HUDEP-2 (cell line): ENCODE results near the gene HIGD1B.
A peak's percentile ranks its signal among the peaks of the same experiment; 100 is the strongest.

ENCODE experiments used
- DNase-seq, 76 experiments: peaks; one replicate each; lab custom pipeline; 2025; ENCODE audit not compliant: unreplicated experiment in 76 of 76; lab: John Stamatoyannopoulos, UW

HIGD1B gene

GRCh38 chr17:44875761-44876160, 28.1 kb downstream of the HIGD1B start:
- no peak for DNase-seq

GRCh38 chr17:44877121-44877520, 29.4 kb downstream of the HIGD1B start:
- no peak for DNase-seq

- DNase-seq, result peak in 19 of 76 experiments; percentile 1 to 28 (median 12)
Measured at GRCh38 chr17:44878627-44879221, 31.0 kb downstream of the HIGD1B start.

GRCh38 chr17:44879376-44879775, 31.7 kb downstream of the HIGD1B start:
- DNase-seq, result no peak

- no peak for DNase-seq
Measured at GRCh38 chr17:44880062-44880461, 32.4 kb downstream of the HIGD1B start.

- no peak for DNase-seq
Measured at GRCh38 chr17:44881145-44881544, 33.5 kb downstream of the HIGD1B start.

- DNase-seq, result no peak
Measured at GRCh38 chr17:44884941-44885340, 37.3 kb downstream of the HIGD1B start.

- no peak for DNase-seq
Measured at GRCh38 chr17:44887016-44887415, 39.3 kb downstream of the HIGD1B start.

GRCh38 chr17:44887971-44888954, 40.6 kb downstream of the HIGD1B start:
- no peak for DNase-seq

GRCh38 chr17:44889003-44889402, 41.3 kb downstream of the HIGD1B start:
- DNase-seq, result no peak

GRCh38 chr17:44892250-44892649, 44.6 kb downstream of the HIGD1B start:
- DNase-seq, result no peak

GRCh38 chr17:44894642-44895041, 47.0 kb downstream of the HIGD1B start:
- DNase-seq, result no peak

- DNase-seq, result peak in 19 of 76 experiments; percentile 5 to 50 (median 33)
Measured at GRCh38 chr17:44898768-44899073, 51.0 kb downstream of the HIGD1B start.

- peak in 74 of 76 experiments; percentile 60 to 95 (median 87) for DNase-seq
Measured at GRCh38 chr17:44899074-44899782, 51.5 kb downstream of the HIGD1B start, which contains the start of gene EFTUD2. Gene EFTUD2 (minus strand): TSS chr17:44899445. CDS start chr17:44894521, 4,924 bp downstream.
